BJ (cell line): ENCODE results near the gene LPCAT4. TPM values are rescaled to one million over a fixed set of nuclear protein-coding genes. Genes with fewer than 3 reads are reported as not detected.
A peak's percentile ranks its signal among the peaks of the same experiment; 100 is the strongest.
"Not testable (repeated sequence)": the region's sequence is repeated elsewhere in the genome, so short reads cannot be mapped to it uniquely, and the experiment has no call there.

Experiments used
- CTCF ChIA-PET: fragments of 350-600 bp; formaldehyde crosslinking; extraction: SDS; loops from one replicate; lab custom pipeline; 2021; ENCODE audit warnings: antibody characterized with exemption, inconsistent platforms; lab: Yijun Ruan, JAX
- POLR2A ChIA-PET: fragments of 300-600 bp; sonication (Branson Sonifier 250); formaldehyde crosslinking; extraction: SDS; loops from one replicate; lab custom pipeline; 2021; ENCODE audit warnings: antibody characterized with exemption; lab: Charles Lee
- DNase-seq: peaks from one replicate; pipeline ENCODE4 v3.0.0-alpha.2; 2011; ENCODE audit warnings: low read depth
- H3K27me3 ChIP-seq: 2 replicates; pipeline ENCODE4 v1.6.0; 2011; ENCODE audit warnings: low read length; ENCODE audit not compliant: control insufficient read depth, insufficient read depth
- H3K36me3 ChIP-seq: 2 replicates; pipeline ENCODE4 v1.5.1; 2011; ENCODE audit warnings: low read length; ENCODE audit not compliant: control insufficient read depth, insufficient read depth
- H3K4me3 ChIP-seq: 2 replicates; pipeline ENCODE4 v1.5.1; 2011; ENCODE audit warnings: low read depth, mild to moderate bottlenecking, control low read depth, low read length
- CTCF ChIP-seq: IDR thresholded peaks from 2 replicates; pipeline ENCODE4 v1.5.1; 2011; ENCODE audit warnings: low read depth, mild to moderate bottlenecking, control low read depth, inconsistent platforms, low read length, moderate library complexity; ENCODE audit not compliant: insufficient read depth
- polyA plus RNA-seq: library from polyadenylated mRNA; depleted of rRNA; stranded (reverse); fragments of >200 nt; gene quantifications from 2 replicates; pipeline ENCODE4 v1.2.3, GENCODE V29; 2011

LPCAT4 gene
- polyA plus RNA-seq, 1 experiment: 45.3 TPM

- ChIA-PET CTCF (no interaction called here), POLR2A (no interaction called here)
- no peak overlapping the region for H3K4me3 ChIP-seq
- H3K36me3 ChIP-seq: no peaks in the 10 kb centered on the region; the same call in 1 of the 2 replicates
- DNase-seq: no peak
- TF ChIP-seq CTCF: no peak
- no peaks in the 10 kb centered on the region; the same call in none of the 2 replicates for H3K27me3 ChIP-seq
Measured at GRCh38 chr15:34349769-34350168, 17.2 kb downstream of the LPCAT4 start.

GRCh38 chr15:34348735-34349300 is 18.2 kb downstream of the LPCAT4 start:
- H3K4me3 ChIP-seq: no peak overlapping the region
- TF ChIP-seq CTCF: no peak
- ChIA-PET CTCF (interaction anchor here (1.0 kb wide), 1 partner anchor 19 kb away, joined by 4 read pairs; the partner anchor contains the start of gene LPCAT4), POLR2A (no interaction called here)
- H3K27me3 ChIP-seq: no peaks in the 10 kb centered on the region; the same call in none of the 2 replicates
- DNase-seq: no peak
- H3K36me3 ChIP-seq: no peaks in the 10 kb centered on the region; the same call in 1 of the 2 replicates

GRCh38 chr15:34347951-34348638 is 18.9 kb downstream of the LPCAT4 start:
- no peak for DNase-seq
- no peaks in the 10 kb centered on the region; the same call in none of the 2 replicates for H3K27me3 ChIP-seq
- H3K4me3 ChIP-seq: no peak overlapping the region
- CTCF ChIA-PET: interaction anchor here (1.0 kb wide), 1 partner anchor 20 kb away, joined by 4 read pairs; the partner anchor contains the start of gene LPCAT4
- no peaks in the 10 kb centered on the region; the same call in 1 of the 2 replicates for H3K36me3 ChIP-seq
- no peak for TF ChIP-seq CTCF
- POLR2A ChIA-PET: no interaction called here

GRCh38 chr15:34342737-34343575 is 24.0 kb downstream of the LPCAT4 start, which contains the start of the genes NOP10 and NUTM1:
TSS of gene NOP10 (minus strand) at chr15:34343136. CDS start at chr15:34343073, 63 bp downstream.
TSS of gene NUTM1 (plus strand) at chr15:34343315. CDS start at chr15:34343697, 382 bp downstream.
- CTCF ChIA-PET: interaction anchor here (0.6 to 4.2 kb wide), 16 partner anchors 9 to 233 kb away, joined by 3 to 27 read pairs (median 4); partner anchors contain the start of genes KATNBL1 and LPCAT4

GRCh38 chr15:34342213-34342736 is 24.7 kb downstream of the LPCAT4 start:
- H3K27me3 ChIP-seq, POLR2A ChIA-PET, H3K36me3 ChIP-seq, DNase-seq: not testable (repeated sequence)
- H3K4me3 ChIP-seq: peak overlapping the region; percentile 76
- CTCF ChIA-PET: interaction anchor here (0.6 to 4.2 kb wide), 15 partner anchors 9 to 232 kb away, joined by 3 to 27 read pairs (median 5); partner anchors contain the start of genes KATNBL1 and LPCAT4

More at GRCh38 chr15:34342737-34343575, 24.0 kb downstream of the LPCAT4 start, which contains the start of the genes NOP10 and NUTM1:
- Histone ChIP-seq H3K27me3 (no peaks in the 10 kb centered on the region; the same call in 1 of the 2 replicates), H3K36me3 (peaks cover 3% of the 10 kb centered on the region), H3K4me3 (peak within 1 kb of the TSS; percentile 76)
- peak; percentile 57 for DNase-seq
- POLR2A ChIA-PET: no interaction called here
- peak; percentile 98 for TF ChIP-seq CTCF
